HG03103 (cell line): Measurements from ENCODE around the gene PAQR5.
"Not testable (repeated sequence)": the region's sequence is repeated elsewhere in the genome, so short reads cannot be mapped to it uniquely, and the experiment has no call there.

Experiments
- ATAC-seq: cut with Tn5 transposase; IDR thresholded peaks from one replicate; pipeline ENCODE4 v1.9.1; 2021; ENCODE audit warnings: low read depth; ENCODE audit not compliant: unreplicated experiment

Gene PAQR5

DNA sequence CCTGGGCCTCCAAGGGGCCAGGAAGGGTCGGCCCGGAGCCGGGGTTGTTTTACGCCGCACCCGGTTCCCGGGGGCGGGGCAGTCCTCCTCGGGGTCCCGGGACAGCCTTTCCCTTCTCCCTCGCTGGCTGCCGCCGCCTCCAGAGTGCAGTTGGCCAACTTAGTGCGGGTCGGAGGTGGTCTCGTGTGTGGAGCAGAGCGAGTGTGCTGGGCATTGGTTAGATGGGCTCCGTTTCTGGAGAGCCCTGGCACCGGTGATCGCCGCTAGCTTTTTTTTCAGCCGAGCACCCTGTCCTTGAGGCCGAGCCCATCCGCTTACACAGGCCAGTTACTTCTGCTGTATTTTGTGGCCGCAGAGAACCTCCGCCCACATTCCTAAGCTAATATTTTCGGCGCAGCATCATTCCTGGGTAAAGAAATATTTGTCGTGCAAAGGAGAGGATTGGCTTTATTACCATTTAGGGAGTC is 116.0 kb downstream of the PAQR5 start:
- peak; percentile 25 for ATAC-seq

DNA sequence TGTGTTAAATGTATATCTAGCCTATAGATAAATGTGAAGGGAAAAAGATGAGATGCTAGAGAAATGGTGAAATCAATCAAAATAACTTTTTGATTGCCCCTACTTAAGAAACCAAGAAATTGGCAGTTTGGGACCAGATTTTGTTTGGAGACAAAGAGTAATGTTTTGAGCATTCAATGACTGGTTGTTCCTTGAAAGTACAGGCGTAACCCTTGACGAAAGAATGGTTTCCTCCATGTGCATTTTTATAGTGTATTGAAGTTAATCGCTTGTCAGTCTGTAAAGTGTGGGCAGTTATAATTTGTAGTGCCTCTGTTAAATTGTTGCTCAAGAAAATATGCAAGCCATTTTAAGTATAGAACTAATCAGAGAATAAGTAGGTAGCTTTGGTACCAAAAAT is 116.7 kb downstream of the PAQR5 start:
- ATAC-seq: no peak

DNA sequence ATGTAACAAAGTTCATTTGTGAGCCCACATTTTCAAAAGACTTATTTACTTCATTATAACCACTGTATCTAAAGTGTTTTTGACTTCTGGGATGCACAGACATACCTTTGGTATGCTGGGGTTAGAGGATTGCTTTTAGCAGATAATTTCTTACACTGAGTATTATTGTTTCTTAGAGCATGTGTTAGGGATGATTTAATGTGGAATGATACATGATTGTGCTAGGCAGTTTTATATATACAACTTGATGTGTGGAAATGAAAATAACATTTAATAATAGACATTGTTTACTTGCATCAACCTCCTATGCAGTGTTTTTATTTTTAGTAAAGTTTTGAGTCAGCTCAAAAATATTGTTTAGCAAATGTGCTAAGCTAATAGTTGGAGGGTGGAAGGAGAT is 118.9 kb downstream of the PAQR5 start:
- ATAC-seq: no peak

DNA sequence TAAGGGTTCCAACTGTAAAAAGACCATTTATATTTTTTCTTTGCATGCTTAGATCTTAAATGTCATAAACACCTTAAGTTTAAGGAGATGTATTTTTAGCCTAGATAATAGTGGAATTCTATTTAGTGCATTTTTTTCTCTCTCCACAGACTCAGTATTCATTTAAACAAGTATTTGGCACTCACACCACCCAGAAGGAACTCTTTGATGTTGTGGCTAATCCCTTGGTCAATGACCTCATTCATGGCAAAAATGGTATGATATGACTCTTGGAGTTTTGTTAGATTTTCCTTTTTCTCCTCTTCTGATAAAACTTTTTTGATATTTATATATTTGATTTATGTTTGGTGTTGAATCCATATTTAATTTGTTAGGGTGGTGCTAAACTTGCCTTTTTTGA is 122.8 kb downstream of the PAQR5 start:
- ATAC-seq: no peak

DNA sequence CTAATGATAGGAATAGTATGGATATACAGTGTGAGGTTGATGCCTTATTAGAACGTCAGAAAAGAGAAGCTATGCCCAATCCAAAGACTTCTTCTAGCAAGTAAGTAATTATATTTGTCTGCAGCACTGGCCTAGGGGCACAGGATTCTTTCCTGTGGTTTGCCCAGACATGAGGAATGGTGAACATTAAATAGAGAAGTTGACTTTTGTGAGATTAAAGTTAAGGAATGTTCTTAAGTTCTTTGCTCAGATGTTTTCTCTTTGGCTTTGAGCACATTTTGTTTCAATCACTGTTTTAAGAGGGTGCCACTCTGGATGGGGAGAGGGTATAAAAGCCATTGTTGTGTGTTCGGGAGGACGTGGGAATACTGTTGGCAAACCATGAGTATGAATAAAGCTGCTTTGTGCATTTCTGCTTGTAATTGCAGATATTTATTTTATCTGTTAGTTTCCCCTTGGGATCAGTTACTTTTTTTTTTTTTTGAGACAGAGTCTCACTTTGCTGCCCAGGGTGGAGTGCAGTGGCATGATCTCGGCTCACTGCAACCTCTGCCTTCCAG is 123.7 kb downstream of the PAQR5 start:
- no peak for ATAC-seq

DNA sequence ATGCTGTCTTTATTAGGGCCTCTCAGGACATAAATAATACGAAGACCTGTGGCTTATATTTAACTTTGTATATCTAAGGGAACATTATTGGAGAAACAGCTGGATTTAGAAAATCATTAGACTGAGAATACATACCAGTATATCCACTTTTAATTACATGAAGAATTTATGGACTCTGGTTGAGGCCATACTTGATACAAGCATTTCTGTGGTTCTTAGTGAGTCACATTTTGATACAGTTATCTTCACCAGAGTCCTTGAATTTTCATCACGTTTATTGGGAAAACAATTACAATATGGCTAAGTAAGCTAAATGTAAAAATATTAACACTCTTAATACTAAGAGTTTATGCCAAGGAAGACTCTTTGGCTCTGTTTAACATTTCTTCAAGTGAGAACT is 125.3 kb downstream of the PAQR5 start:
- ATAC-seq: no peak

DNA sequence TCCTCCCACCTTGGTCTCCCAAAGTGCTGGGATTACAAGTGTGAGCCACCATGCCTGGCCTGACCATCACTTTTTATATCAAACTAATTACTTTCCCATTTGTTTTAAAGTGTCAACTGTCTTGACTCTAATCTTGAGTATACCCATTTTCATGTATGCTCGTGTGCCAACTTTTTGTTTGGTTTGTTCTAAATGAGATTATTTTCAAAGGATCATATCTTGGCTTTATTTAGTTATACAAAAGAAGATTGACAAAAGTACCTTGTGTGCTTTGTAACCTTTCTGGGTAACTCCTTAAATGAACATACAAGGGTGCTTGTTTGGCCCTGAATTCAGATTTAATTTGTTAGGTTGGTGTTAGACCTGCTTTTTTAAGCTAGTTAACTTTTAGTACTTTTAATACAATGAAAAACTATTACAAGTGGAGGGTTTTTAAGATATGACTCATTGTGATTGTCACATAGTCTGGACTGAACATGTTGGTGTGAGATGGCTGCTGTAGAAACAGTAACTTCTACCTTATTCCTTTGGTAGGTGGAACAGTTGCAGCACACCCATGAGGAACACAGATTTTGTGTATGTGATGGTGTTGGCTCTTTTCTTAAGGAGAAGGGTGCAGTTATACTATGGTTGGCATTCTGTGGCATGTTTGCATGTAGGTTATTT is 126.2 kb downstream of the PAQR5 start:
- no peak for ATAC-seq

DNA sequence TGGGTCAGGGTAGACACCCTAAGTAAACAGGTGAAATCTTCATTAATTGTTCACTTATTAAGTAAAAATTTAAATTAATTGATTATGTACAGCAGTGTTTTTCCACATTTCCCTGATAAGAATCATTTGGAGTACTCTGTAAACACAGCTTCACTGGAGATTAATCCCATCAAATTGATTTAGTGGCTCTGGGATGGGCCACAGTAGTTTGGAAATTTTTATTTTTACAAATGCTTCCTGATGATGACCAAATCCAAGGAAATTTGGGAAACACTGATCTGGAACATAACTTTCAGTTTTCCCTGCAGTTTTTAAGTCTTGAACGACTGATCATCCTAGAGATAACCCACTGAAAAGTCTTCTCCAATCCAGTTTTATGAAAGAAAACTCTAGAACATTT is 135.1 kb downstream of the PAQR5 start:
- ATAC-seq: no peak

DNA sequence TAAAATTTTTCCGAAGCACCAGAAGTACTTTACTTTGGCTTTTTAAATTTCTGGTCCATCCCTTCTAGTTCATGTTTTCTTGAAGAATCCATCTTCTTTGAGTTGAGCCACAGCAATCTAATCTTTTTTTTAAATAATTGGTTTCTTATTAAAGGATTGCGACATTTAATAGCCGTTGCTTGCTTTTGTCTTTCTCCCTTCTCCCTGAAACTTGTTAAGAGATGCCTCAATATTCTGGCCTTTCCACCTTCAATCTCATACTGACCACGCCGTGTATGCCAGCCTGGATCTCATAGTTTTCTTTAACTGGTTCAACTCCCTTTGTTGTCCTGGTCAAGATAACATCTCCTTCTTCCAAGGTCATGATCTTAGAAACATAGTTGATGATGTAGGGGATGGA is 135.5 kb downstream of the PAQR5 start:
- no peak for ATAC-seq

DNA sequence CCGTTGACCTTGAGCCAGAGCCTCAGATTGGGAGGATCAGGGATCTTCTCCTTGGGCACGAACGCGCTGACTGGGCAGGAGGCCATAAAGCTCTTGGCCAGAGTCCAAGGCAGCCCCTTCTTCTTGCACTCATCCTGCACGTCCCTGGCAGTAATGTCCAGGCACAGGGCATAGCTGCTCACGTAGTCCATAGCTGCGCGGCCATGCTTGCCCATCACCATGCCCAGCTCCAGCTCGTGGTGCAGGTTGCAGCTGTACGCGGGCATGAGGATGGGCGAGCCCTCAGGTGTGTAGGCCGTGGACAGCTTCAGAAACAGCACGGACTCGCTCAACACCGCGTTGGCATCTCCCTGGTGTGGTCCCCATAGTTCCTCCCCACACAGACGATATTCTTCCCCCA is 136.0 kb downstream of the PAQR5 start:
- ATAC-seq: no peak

DNA sequence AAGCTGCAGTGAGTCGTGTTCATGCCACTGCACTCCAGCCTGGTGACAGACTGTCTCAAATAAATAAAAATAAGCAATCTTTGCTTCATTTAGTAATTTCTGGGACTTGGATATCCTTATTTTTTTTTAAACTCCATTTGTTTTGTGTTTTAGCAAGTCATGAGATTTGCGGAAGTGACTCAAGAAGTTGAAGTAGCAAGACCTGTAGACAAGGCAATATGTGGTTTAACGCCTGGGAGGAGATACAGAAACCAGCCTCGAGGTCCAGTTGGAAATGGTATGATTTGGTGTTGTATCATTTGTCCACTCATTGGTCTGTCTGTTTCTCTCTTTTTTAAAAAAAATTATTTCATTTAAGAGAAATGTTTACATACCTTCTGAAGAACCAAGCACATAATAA is 137.3 kb downstream of the PAQR5 start:
- no peak for ATAC-seq

DNA sequence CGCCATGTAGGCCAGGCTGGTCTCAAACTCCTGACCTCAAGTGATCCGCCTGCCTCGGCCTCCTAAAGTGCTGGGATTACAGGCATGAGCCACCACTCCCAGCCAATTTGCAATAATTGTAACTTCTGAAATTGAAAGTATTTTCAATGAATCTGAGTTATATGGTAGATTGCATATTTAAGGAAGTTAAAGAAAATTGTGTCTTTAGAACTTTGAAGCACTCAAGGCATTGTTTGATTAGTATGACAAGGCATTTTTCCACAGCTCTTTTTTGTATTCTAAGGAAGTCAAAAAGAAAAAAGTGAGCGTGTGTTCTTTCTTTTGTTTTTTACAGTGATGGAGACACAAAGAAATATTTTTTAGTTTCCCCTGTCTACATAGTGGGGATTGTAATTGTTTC is 138.2 kb downstream of the PAQR5 start:
- ATAC-seq: no peak

DNA sequence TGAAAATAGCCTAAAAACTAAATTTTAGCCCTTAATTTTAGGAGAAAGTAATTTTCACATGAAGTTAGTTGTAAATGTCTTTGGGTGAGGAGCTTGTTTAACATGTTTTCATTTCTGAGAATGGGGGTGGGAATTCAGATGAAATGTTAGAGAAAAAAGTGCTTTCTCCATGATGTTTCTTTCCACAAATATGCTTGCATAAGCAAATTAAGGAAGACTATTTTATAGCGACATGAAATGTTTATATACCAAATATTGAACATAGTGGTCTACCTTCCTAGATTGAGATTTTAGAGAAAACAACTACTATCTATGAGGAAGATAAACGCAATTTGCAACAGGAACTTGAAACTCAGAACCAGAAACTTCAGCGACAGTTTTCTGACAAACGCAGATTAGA is 140.9 kb downstream of the PAQR5 start:
- no peak for ATAC-seq

DNA sequence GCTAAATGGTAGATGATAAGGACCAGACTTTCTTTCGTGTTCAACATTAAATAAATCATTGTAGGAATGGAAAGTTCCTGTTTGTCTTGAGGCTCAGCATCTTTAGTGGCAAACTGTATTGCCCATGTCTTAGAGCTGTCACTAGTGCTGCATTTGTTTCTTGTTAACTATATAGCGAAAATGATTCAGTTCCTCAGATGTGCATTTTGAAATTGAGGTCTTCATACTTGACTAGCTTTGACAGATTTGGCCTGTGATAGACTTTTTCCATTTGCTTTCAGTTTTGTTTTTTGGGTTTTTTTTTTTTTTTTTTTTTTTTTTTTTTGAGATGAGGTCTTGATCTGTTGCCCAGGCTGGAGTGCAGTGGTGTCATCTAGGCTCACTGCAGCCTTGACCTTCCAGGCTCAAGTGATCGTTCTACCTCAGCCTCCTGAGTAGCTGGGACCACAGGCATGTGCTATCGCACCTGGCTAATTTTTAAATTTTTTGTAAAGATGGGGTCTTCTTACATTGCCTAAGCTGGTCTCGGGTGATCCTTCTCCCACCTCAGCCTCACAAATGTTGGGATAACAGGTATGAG is 144.4 kb downstream of the PAQR5 start:
- no peak for ATAC-seq

DNA sequence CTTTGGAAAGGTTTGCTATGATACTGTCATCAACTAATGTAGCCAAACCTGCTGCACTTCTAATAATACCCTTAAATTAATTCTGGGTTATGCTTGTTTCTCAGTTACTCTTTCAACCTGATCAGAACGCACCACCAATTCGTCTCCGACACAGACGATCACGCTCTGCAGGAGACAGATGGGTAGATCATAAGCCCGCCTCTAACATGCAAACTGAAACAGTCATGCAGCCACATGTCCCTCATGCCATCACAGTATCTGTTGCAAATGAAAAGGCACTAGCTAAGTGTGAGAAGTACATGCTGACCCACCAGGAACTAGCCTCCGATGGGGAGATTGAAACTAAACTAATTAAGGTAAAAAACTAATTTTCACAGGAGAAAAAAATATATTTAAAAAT is 146.0 kb downstream of the PAQR5 start:
- ATAC-seq: no peak

DNA sequence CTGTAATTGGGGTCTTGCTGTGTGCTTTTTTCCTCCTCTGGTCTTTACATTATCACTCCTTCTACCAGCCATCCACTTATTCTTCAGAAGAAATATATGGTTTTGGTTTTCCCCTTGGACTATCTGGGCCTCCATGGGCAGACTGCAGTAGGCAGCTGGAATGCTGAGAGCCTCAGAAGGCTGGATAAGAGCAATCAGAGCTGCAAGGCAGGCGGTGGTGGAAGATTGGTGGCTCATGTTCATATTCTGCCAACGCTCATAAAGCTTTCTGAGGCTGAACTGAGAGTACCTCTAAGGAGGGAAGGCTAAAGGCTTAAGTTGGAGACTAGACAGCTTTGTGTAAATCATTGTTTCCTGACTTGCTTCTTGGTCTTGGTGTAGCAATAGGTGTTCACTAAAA is 148.2 kb downstream of the PAQR5 start:
- no peak for ATAC-seq

DNA sequence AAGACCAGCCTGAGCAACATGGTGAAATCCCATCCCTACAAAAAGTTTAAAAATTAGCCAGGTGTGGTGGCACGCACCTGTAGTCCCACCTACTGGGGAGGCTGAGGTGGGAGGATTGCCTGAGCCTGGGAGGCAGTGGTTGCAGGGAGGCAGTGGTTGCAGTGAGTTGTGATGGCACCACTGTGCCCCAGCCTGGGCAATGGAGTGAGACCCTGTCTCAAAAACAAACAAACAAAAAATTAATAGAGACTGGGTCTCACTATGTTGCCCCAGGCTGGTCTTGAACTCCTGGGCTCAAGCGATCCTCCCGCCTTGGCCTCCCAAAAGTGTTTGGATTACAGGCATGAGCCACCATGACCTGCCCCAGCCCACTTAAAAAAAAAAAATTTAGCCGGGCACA is 151.5 kb downstream of the PAQR5 start:
- ATAC-seq: not testable (repeated sequence)

DNA sequence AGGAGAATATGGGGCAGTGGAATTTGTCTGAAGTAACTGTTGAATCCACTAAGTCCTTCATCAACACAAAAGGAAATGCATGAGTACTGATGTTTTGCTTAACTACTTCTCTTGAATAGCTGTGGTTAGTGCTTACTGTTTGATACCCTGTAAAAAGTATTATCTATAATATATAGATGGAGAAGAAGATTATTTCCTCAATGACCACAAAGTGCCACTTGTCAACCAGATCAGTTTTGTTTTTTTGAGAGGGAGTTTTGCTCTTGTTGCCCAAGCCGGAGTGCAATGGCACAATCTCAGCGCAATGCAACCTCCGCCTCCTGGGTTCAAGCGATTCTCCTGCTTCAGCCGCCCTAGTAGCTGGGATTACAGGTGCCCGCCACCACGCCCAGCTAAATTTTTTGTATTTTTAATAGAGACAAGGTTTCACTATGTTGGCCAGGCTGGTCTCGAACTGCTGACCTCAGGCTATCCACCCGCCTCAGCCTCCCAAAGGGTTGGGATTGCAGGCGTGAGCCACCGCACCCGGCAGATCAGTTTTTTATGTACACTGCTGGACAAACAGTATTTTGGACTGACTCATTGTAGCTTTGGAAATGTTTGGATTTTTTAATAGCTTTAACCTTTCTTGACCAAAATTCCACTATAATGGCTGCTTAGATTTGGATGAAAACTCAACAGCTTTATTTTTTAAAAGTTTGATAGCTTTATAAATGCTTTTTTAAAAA is 152.4 kb downstream of the PAQR5 start:
- no peak for ATAC-seq

DNA sequence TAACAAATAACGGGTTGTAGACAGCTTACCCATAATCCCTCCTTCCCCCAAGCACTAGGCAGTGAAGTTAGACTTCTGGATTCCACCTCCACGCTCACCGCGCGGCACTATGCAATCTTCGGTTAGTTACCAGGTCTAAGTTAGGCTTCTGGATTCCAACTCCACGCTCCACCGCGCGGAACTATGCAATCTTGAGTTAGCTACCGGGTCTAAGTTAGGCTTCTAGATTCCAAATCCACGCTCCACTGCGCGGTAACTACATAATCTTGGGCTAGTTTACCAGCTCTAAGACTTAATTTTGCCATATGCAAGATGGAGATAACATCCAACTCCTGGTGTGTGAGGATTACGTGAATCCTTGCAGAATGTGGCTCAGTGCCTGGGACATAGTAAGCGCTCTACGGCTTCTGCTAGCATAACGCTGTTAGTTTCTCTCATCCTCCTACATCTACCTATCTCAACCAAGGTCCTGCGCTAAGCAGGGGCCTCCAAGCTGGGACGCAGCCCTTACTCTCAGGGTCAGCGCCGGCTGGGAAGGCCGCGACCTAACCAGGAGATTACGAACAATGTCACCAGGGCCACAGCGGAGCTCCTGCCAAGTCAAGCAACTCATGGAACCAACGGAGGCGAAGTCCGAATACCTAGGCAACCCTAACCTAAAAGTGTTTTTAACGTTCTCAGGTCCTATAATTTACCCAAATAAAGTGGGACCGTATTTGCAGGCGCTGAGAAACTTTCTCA is 153.4 kb downstream of the PAQR5 start:
- peak; percentile 35 for ATAC-seq

DNA sequence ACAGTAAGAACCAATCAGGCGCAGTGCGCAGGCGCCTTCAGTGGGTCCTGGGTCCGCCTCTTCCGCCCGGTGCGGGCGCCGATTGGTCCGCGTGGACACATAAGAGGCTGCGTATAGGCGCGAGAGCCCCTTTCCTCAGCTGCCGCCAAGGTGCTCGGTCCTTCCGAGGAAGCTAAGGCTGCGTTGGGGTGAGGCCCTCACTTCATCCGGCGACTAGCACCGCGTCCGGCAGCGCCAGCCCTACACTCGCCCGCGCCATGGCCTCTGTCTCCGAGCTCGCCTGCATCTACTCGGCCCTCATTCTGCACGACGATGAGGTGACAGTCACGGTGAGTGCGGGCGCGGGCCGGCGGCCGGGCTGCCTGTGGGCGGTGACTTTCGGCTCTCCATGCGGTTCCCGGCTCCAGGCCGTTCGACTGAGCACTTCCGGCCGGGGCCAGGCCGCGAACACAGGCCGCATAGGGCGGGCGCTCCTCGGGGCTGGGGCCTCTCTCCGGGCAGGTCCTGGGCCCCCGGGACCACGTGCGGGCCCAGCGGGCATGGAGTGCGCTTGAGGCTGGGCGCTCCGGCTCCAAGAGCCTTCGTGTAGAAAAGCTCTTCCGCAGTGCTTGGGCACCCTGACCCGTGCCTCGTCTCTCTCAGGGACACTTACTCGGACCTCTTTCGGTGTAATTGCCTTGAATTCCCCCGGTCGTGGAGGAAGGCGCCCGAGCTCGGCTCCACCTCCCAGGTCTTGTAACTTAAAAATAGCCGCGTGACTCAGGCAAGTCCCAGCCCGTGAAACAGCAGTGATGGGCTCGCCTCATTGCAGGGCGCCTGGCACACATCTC is 154.2 kb downstream of the PAQR5 start, which contains the start of gene RPLP1:
RPLP1 (plus strand) TSS at position 127 of the 830 bp plus-strand sequence; CDS start at position 258, 131 bp downstream.
- ATAC-seq: peak; percentile 68
